HepG2 (cell line): Measurements from ENCODE around the gene C2orf15. TPM values are rescaled to one million over a fixed set of nuclear protein-coding genes. Genes with fewer than 3 reads are reported as not detected.

Experiments
- CENPBD1 ChIP-seq: sonication (generic); formaldehyde crosslinking; IDR thresholded peaks from 2 replicates; pipeline ENCODE4 v1.8.0; 2022; ENCODE audit warnings: missing genetic modification reagents, low read depth, mild to moderate bottlenecking, borderline replicate concordance
- FOXK2 ChIP-seq: fragments of 450-650 bp; IDR thresholded peaks from 2 replicates; pipeline ENCODE4 v1.6.1; 2016
- KLF13 ChIP-seq: sonication (generic); formaldehyde crosslinking; IDR thresholded peaks from 2 replicates; pipeline ENCODE4 v1.4.0; 2020; ENCODE audit warnings: mild to moderate bottlenecking, missing genetic modification reagents
- MBNL3 ChIP-seq: fragments of 250-450 bp; sonication (Bioruptor Pico); conservative IDR thresholded peaks from 2 replicates; pipeline ENCODE4 v1.8.0; 2022; ENCODE audit warnings: mild to moderate bottlenecking, inconsistent platforms
- MEIS2 ChIP-seq: sonication (generic); formaldehyde crosslinking; IDR thresholded peaks from 2 replicates; pipeline ENCODE4 v1.9.0; 2021; ENCODE audit warnings: mild to moderate bottlenecking, missing genetic modification reagents
- MYPOP ChIP-seq: sonication (generic); formaldehyde crosslinking; IDR thresholded peaks from 2 replicates; pipeline ENCODE4 v1.8.1; 2023; ENCODE audit warnings: mild to moderate bottlenecking, moderate library complexity, missing genetic modification reagents
- POLR2A ChIP-seq, 2 experiments: IDR thresholded peaks; 2 replicates each; pipeline ENCODE4 v1.6.1; 2011; ENCODE audit warnings: low read depth in 2 of 2, low read length in 2 of 2, mild to moderate bottlenecking in 1 of 2, moderate library complexity in 1 of 2; ENCODE audit not compliant: insufficient read depth in 1 of 2
- PTBP1 ChIP-seq: fragments of 200-400 bp; formaldehyde crosslinking; IDR thresholded peaks from 2 replicates; pipeline ENCODE4 v1.6.1; 2018; ENCODE audit warnings: low read length, low read depth; ENCODE audit not compliant: poor library complexity, severe bottlenecking
- SMAD9 ChIP-seq: sonication (generic); formaldehyde crosslinking; IDR thresholded peaks from 2 replicates; pipeline ENCODE4 v1.5.1; 2020; ENCODE audit warnings: mild to moderate bottlenecking, missing genetic modification reagents
- WIZ ChIP-seq: sonication (generic); formaldehyde crosslinking; IDR thresholded peaks from 2 replicates; pipeline ENCODE4 v1.5.1; 2020; ENCODE audit warnings: mild to moderate bottlenecking, missing genetic modification reagents
- ZBTB4 ChIP-seq: sonication (generic); formaldehyde crosslinking; IDR thresholded peaks from 2 replicates; pipeline ENCODE4 v1.4.0; 2020; ENCODE audit warnings: missing genetic modification reagents, mild to moderate bottlenecking, borderline replicate concordance
- ZFP36L1 ChIP-seq: sonication (generic); formaldehyde crosslinking; IDR thresholded peaks from 2 replicates; pipeline ENCODE4 v1.8.0; 2022; ENCODE audit warnings: mild to moderate bottlenecking, missing genetic modification reagents, moderate library complexity
- ZFP37 ChIP-seq: sonication (generic); formaldehyde crosslinking; IDR thresholded peaks from 2 replicates; pipeline ENCODE4 v1.4.0; 2020; ENCODE audit warnings: missing genetic modification reagents, borderline replicate concordance
- ZHX1 ChIP-seq: sonication (generic); formaldehyde crosslinking; IDR thresholded peaks from 2 replicates; pipeline ENCODE4 v1.8.1; 2022; ENCODE audit warnings: low read depth, mild to moderate bottlenecking, missing genetic modification reagents
- ZNF138 ChIP-seq: sonication (generic); formaldehyde crosslinking; IDR thresholded peaks from 2 replicates; pipeline ENCODE4 v1.5.0; 2020; ENCODE audit warnings: mild to moderate bottlenecking, low read depth, missing genetic modification reagents
- ZNF207 ChIP-seq: fragments of 450-650 bp; IDR thresholded peaks from 2 replicates; pipeline ENCODE4 v1.6.1; 2016; ENCODE audit warnings: antibody characterized with exemption, borderline replicate concordance
- ZNF557 ChIP-seq: sonication (generic); formaldehyde crosslinking; IDR thresholded peaks from 2 replicates; pipeline ENCODE4 v1.4.0; 2020; ENCODE audit warnings: missing genetic modification reagents
- ZNF580 ChIP-seq: IDR thresholded peaks from 2 replicates; pipeline ENCODE4 v1.6.1; 2016; ENCODE audit warnings: low read depth, borderline replicate concordance
- ZNF598 ChIP-seq: sonication (generic); formaldehyde crosslinking; IDR thresholded peaks from 2 replicates; pipeline ENCODE4 v1.5.1; 2020; ENCODE audit warnings: mild to moderate bottlenecking, missing genetic modification reagents, borderline replicate concordance
- ZNF761 ChIP-seq: sonication (generic); formaldehyde crosslinking; conservative IDR thresholded peaks from 2 replicates; pipeline ENCODE4 v1.4.0; 2020; ENCODE audit warnings: mild to moderate bottlenecking, missing genetic modification reagents
- ZNF780A ChIP-seq: sonication (generic); formaldehyde crosslinking; IDR thresholded peaks from 2 replicates; pipeline ENCODE4 v1.8.0; 2022; ENCODE audit warnings: mild to moderate bottlenecking, missing genetic modification reagents, moderate library complexity
- polyA plus RNA-seq, 8 experiments: library from polyadenylated mRNA; depleted of rRNA in 3 of 8; stranded (reverse) in 7 of 8; unstranded in 1 of 8; fragments of >200 nt; fragmentation: Illumina TruSeq in 4 of 8; extraction: Trizol in 4 of 8; gene quantifications; 2 replicates each; pipeline versions ENCODE4 v1.2.1 to v1.2.3, GENCODE V29; 2011 to 2016; ENCODE audit warnings: low read depth in 4 of 8, missing spikeins in 1 of 8, mixed read lengths in 1 of 8; ENCODE audit not compliant: insufficient read depth in 1 of 8
- total RNA-seq, 5 experiments: library from RNA; depleted of rRNA; stranded (reverse); fragments of >200 nt; fragmentation: Illumina TruSeq; extraction: Trizol; gene quantifications; 2 replicates each; pipeline ENCODE4 v1.2.3, GENCODE V29; 2016; ENCODE audit warnings: low read depth in 1 of 5

The C2orf15 gene
- total and polyA plus RNA-seq, 2 of the 13 experiments (the other 11 are each of a cell fraction or from before 2014, with no cell fraction given) = 5.5 to 8.3 TPM

- TF ChIP-seq ZHX1 (CRISPR knock-in tag) = peak; percentile 98
- 0 out of 2 replicates have a peak, but pooled peaks have one; percentile 68 for TF ChIP-seq MEIS2
- peak; percentile 98 for TF ChIP-seq MYPOP (CRISPR knock-in tag)
- peak; percentile 76; the same call in 1 of the 2 replicates for TF ChIP-seq ZFP37 (CRISPR knock-in tag)
- peak; percentile 95 for TF ChIP-seq ZNF598
- peak; percentile 81; the same call in 1 of the 2 replicates for TF ChIP-seq KLF13 (CRISPR knock-in tag)
- TF ChIP-seq ZBTB4 (CRISPR knock-in tag) = peak; percentile 97; the same call in 1 of the 2 replicates
- peak; percentile 93 to 99 for TF ChIP-seq POLR2A (IDR thresholded peaks at IDR 0.05; ENCODE audit: insufficient read depth in 1 of 2, low read depth in 2 of 2, low read length in 2 of 2)
- no peak for TF ChIP-seq ZNF207
- peak; percentile 96 for TF ChIP-seq ZNF761
- TF ChIP-seq ZNF780A = peak; percentile 78; the same call in 1 of the 2 replicates
- peak; percentile 95; the same call in 1 of the 2 replicates for TF ChIP-seq ZNF580 (CRISPR knock-in tag)
- TF ChIP-seq ZNF557 = peak; percentile 66; the same call in 1 of the 2 replicates
- peak; percentile 98 for TF ChIP-seq CENPBD1 (CRISPR knock-in tag)
- TF ChIP-seq ZNF138 (CRISPR knock-in tag) = peak; percentile 99
- no peak for TF ChIP-seq MBNL3 (CRISPR knock-in tag)
- TF ChIP-seq ZFP36L1 (CRISPR knock-in tag) = peak; percentile 89; the same call in 1 of the 2 replicates
- peak; percentile 69; the same call in 1 of the 2 replicates for TF ChIP-seq FOXK2
- peak; percentile 96 for TF ChIP-seq PTBP1
- peak; percentile 86 for TF ChIP-seq SMAD9 (CRISPR knock-in tag)
- peak; percentile 92 for TF ChIP-seq WIZ (CRISPR knock-in tag)
Measured at GRCh38 chr2:99154643-99155536, 13.4 kb downstream of the C2orf15 start, which contains the start of the genes LIPT1 and TSGA10 (continued).
